Calu3 (cell line): ENCODE measurements around the gene TMIGD3. TPM values are rescaled to one million over a fixed set of nuclear protein-coding genes. Genes with fewer than 3 reads are reported as not detected.

Experiments used
- BruUV-seq: library from RNA; stranded (reverse); fragments of 400-500 nt; replicated peaks from 2 replicates; lab custom pipeline; 2021; lab: Mats Ljungman, UMichigan
- CTCF ChIA-PET: fragments of 300-600 bp; sonication (Branson Sonifier 250); formaldehyde crosslinking; loops from one replicate; lab custom pipeline; 2022; ENCODE audit warnings: antibody characterized with exemption; lab: Charles Lee
- DNase-seq: peaks from one replicate; pipeline ENCODE4 v3.0.0; 2022
- H3K27ac Mint-ChIP-seq: one replicate; pipeline ENCODE4 v1.8.0; 2022; ENCODE audit warnings: mixed read lengths; ENCODE audit not compliant: unreplicated experiment
- H3K27me3 Mint-ChIP-seq: one replicate; pipeline ENCODE4 v1.8.0; 2022; ENCODE audit warnings: mixed read lengths; ENCODE audit not compliant: unreplicated experiment
- H3K36me3 Mint-ChIP-seq: one replicate; pipeline ENCODE4 v1.8.0; 2022; ENCODE audit warnings: mild to moderate bottlenecking, moderate library complexity, mixed read lengths; ENCODE audit not compliant: insufficient read depth, unreplicated experiment
- H3K4me1 Mint-ChIP-seq: one replicate; pipeline ENCODE4 v1.8.0; 2022; ENCODE audit warnings: mild to moderate bottlenecking, low read depth, mixed read lengths; ENCODE audit not compliant: unreplicated experiment
- H3K4me3 Mint-ChIP-seq: one replicate; pipeline ENCODE4 v1.8.0; 2022; ENCODE audit warnings: mild to moderate bottlenecking, low read depth, moderate library complexity, mixed read lengths; ENCODE audit not compliant: unreplicated experiment
- H3K9me3 Mint-ChIP-seq: one replicate; pipeline ENCODE4 v1.8.0; 2022; ENCODE audit warnings: low read depth, mixed read lengths; ENCODE audit not compliant: unreplicated experiment
- intact Hi-C: fragments of 100-400 bp; cut with micrococcal nuclease; formaldehyde crosslinking; loops from one replicate; pipeline ENCODE4 v1.10.0; 2022; ENCODE audit not compliant: unreplicated experiment
- total RNA-seq: library from RNA; stranded (reverse); gene quantifications from 2 replicates; pipeline ENCODE4 v1.2.3, GENCODE V29; 2022
- TF ChIP-seq, protein P1 (sequence below): fragments of 200-600 bp; IDR thresholded peaks from one replicate; pipeline ENCODE4 v1.8.0; 2022; ENCODE audit warnings: antibody characterized with exemption; ENCODE audit not compliant: unreplicated experiment

TMIGD3 gene
- total RNA-seq, 1 experiment from 2014 or later = not detected

- no TSS peak for BruUV-seq
- no peak overlapping the region for H3K4me3 Mint-ChIP-seq
- H3K36me3 Mint-ChIP-seq = peaks cover 5% of the 10 kb centered on the region
- peaks cover 8% of the 10 kb centered on the region for H3K4me1 Mint-ChIP-seq
- TF ChIP-seq, protein P1, sequence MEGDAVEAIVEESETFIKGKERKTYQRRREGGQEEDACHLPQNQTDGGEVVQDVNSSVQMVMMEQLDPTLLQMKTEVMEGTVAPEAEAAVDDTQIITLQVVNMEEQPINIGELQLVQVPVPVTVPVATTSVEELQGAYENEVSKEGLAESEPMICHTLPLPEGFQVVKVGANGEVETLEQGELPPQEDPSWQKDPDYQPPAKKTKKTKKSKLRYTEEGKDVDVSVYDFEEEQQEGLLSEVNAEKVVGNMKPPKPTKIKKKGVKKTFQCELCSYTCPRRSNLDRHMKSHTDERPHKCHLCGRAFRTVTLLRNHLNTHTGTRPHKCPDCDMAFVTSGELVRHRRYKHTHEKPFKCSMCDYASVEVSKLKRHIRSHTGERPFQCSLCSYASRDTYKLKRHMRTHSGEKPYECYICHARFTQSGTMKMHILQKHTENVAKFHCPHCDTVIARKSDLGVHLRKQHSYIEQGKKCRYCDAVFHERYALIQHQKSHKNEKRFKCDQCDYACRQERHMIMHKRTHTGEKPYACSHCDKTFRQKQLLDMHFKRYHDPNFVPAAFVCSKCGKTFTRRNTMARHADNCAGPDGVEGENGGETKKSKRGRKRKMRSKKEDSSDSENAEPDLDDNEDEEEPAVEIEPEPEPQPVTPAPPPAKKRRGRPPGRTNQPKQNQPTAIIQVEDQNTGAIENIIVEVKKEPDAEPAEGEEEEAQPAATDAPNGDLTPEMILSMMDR = no peak
- no peak overlapping the region for H3K27ac Mint-ChIP-seq
- H3K9me3 Mint-ChIP-seq = no peaks in the 10 kb centered on the region
- no peaks in the 10 kb centered on the region for H3K27me3 Mint-ChIP-seq
- no peak for DNase-seq
- CTCF ChIA-PET = no interaction called here
- intact Hi-C loops = no loop called here
Observed at GRCh38 chr1:111511370-111511769, 7.9 kb upstream of the TMIGD3 start.

DNA sequence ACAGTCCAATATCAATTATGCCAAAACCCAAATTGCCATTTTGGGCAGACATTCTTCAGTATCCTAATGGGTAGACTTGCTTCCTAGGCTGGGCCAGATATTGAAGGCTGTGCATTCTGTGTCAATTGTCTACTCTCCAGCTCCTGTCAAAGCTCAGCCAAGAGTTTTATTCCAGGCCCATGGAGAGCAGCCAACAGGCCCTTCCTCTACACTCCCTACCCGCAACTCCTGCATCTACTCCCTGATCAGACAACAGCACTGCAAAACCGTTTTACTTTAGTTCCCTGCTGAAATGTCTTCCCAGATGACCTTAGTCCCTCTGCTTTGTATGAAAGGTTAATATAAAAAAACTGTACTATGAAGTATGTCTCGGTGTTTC is 6.6 kb upstream of the TMIGD3 start:
- Mint-ChIP-seq H3K27me3 (no peaks in the 10 kb centered on the region), H3K36me3 (peaks cover 5% of the 10 kb centered on the region), H3K4me3 (no peak overlapping the region), H3K27ac (no peak overlapping the region), H3K9me3 (no peaks in the 10 kb centered on the region), H3K4me1 (peaks cover 8% of the 10 kb centered on the region)
- intact Hi-C loops = no loop called here
- no peak for DNase-seq
- TF ChIP-seq, protein P1 = no peak
- CTCF ChIA-PET = no interaction called here
- BruUV-seq = no TSS peak

- H3K9me3 Mint-ChIP-seq = no peaks in the 10 kb centered on the region
- H3K27ac Mint-ChIP-seq = no peak overlapping the region
- H3K27me3 Mint-ChIP-seq = no peaks in the 10 kb centered on the region
- intact Hi-C loops = loop anchor here (1.0 kb wide), 1 partner anchor 149 kb away; no protein-coding TSS in a partner anchor
- H3K4me3 Mint-ChIP-seq = peak overlapping the region; percentile 41
- TF ChIP-seq, protein P1 = no peak
- H3K36me3 Mint-ChIP-seq = peaks cover 5% of the 10 kb centered on the region
- peaks cover 8% of the 10 kb centered on the region for H3K4me1 Mint-ChIP-seq
- CTCF ChIA-PET = interaction anchor here (0.6 to 2.1 kb wide), 7 partner anchors 85 to 261 kb away, joined by 3 to 9 read pairs (median 6); partner anchors contain the start of gene RAP1A
- no TSS peak for BruUV-seq
- peak; percentile 38 for DNase-seq
Observed at GRCh38 chr1:111507411-111508201, 4.2 kb upstream of the TMIGD3 start.

- Mint-ChIP-seq H3K27me3 (no peaks in the 10 kb centered on the region), H3K4me1 (peaks cover 8% of the 10 kb centered on the region), H3K27ac (no peak overlapping the region), H3K9me3 (no peaks in the 10 kb centered on the region), H3K4me3 (no peak overlapping the region), H3K36me3 (peaks cover 5% of the 10 kb centered on the region)
- intact Hi-C loops = no loop called here
- no TSS peak for BruUV-seq
- no peak for DNase-seq
- CTCF ChIA-PET = no interaction called here
- TF ChIP-seq, protein P1 = no peak
Observed at GRCh38 chr1:111506561-111506960, 3.1 kb upstream of the TMIGD3 start.
